ENCODE measurements around the gene GGTLC1. TPM values are rescaled to one million over a fixed set of nuclear protein-coding genes. Genes with fewer than 3 reads are reported as not detected.
"Not testable (repeated sequence)": the region's sequence is repeated elsewhere in the genome, so short reads cannot be mapped to it uniquely, and the experiment has no call there.

The GGTLC1 gene
- total RNA-seq, 1 donor from 2014 or later, result not detected

GRCh38 chr20:23995905-23996666 lies 7.5 kb upstream of the GGTLC1 start:
- peaks cover 1% of the 10 kb centered on the region for H3K4me1 Mint-ChIP-seq (ENCODE audit: low read depth, unreplicated experiment)
- peaks cover 1% of the 10 kb centered on the region for H3K9me3 Mint-ChIP-seq (ENCODE audit: unreplicated experiment)
- H3K27ac Mint-ChIP-seq (ENCODE audit: unreplicated experiment), result no peak overlapping the region
- peak; percentile 90 for TF ChIP-seq CTCF (IDR thresholded peaks at IDR 0.05; ENCODE audit: partially characterized antibody, unreplicated experiment)
- peaks cover 2% of the 10 kb centered on the region for H3K27me3 Mint-ChIP-seq (ENCODE audit: unreplicated experiment)
- no peaks in the 10 kb centered on the region for H3K36me3 Mint-ChIP-seq (ENCODE audit: unreplicated experiment)
- H3K4me3 Mint-ChIP-seq (ENCODE audit: unreplicated experiment), result no peak overlapping the region
- peak; percentile 57 for DNase-seq

- not testable (repeated sequence) for H3K27ac Mint-ChIP-seq (ENCODE audit: unreplicated experiment); H3K27me3 Mint-ChIP-seq (ENCODE audit: unreplicated experiment); DNase-seq; H3K36me3 Mint-ChIP-seq (ENCODE audit: unreplicated experiment); H3K9me3 Mint-ChIP-seq (ENCODE audit: unreplicated experiment); H3K4me1 Mint-ChIP-seq (ENCODE audit: low read depth, unreplicated experiment); H3K4me3 Mint-ChIP-seq (ENCODE audit: unreplicated experiment)
These were observed 6.7 kb upstream of the GGTLC1 start for GRCh38 chr20:23995291-23995690.

GRCh38 chr20:23994001-23994633 lies 5.5 kb upstream of the GGTLC1 start:
- not testable (repeated sequence) for H3K36me3 Mint-ChIP-seq (ENCODE audit: unreplicated experiment); H3K9me3 Mint-ChIP-seq (ENCODE audit: unreplicated experiment); H3K27ac Mint-ChIP-seq (ENCODE audit: unreplicated experiment); DNase-seq; H3K27me3 Mint-ChIP-seq (ENCODE audit: unreplicated experiment); H3K4me3 Mint-ChIP-seq (ENCODE audit: unreplicated experiment); H3K4me1 Mint-ChIP-seq (ENCODE audit: low read depth, unreplicated experiment)

- not testable (repeated sequence) for H3K36me3 Mint-ChIP-seq (ENCODE audit: unreplicated experiment); DNase-seq; H3K27ac Mint-ChIP-seq (ENCODE audit: unreplicated experiment); H3K4me1 Mint-ChIP-seq (ENCODE audit: low read depth, unreplicated experiment); H3K27me3 Mint-ChIP-seq (ENCODE audit: unreplicated experiment); H3K4me3 Mint-ChIP-seq (ENCODE audit: unreplicated experiment); H3K9me3 Mint-ChIP-seq (ENCODE audit: unreplicated experiment)
These were observed 4.9 kb upstream of the GGTLC1 start for GRCh38 chr20:23993440-23993839.

GRCh38 chr20:23990296-23990695 lies 1.7 kb upstream of the GGTLC1 start:
- H3K4me1 Mint-ChIP-seq (ENCODE audit: low read depth, unreplicated experiment); DNase-seq; H3K4me3 Mint-ChIP-seq (ENCODE audit: unreplicated experiment); H3K27ac Mint-ChIP-seq (ENCODE audit: unreplicated experiment); H3K36me3 Mint-ChIP-seq (ENCODE audit: unreplicated experiment); H3K9me3 Mint-ChIP-seq (ENCODE audit: unreplicated experiment); H3K27me3 Mint-ChIP-seq (ENCODE audit: unreplicated experiment): not testable (repeated sequence)

GRCh38 chr20:23988966-23989365 lies 387 bp upstream of the GGTLC1 start:
- H3K27me3 Mint-ChIP-seq (ENCODE audit: unreplicated experiment); H3K27ac Mint-ChIP-seq (ENCODE audit: unreplicated experiment); H3K4me1 Mint-ChIP-seq (ENCODE audit: low read depth, unreplicated experiment); H3K4me3 Mint-ChIP-seq (ENCODE audit: unreplicated experiment); H3K9me3 Mint-ChIP-seq (ENCODE audit: unreplicated experiment); H3K36me3 Mint-ChIP-seq (ENCODE audit: unreplicated experiment); DNase-seq: not testable (repeated sequence)

GRCh38 chr20:23986716-23987115 lies 1.9 kb downstream of the GGTLC1 start:
- H3K36me3 Mint-ChIP-seq (ENCODE audit: unreplicated experiment); H3K9me3 Mint-ChIP-seq (ENCODE audit: unreplicated experiment); H3K27ac Mint-ChIP-seq (ENCODE audit: unreplicated experiment); H3K4me1 Mint-ChIP-seq (ENCODE audit: low read depth, unreplicated experiment); H3K27me3 Mint-ChIP-seq (ENCODE audit: unreplicated experiment); DNase-seq; H3K4me3 Mint-ChIP-seq (ENCODE audit: unreplicated experiment): not testable (repeated sequence)

GRCh38 chr20:23986310-23986709 lies 2.3 kb downstream of the GGTLC1 start:
- not testable (repeated sequence) for H3K4me1 Mint-ChIP-seq (ENCODE audit: low read depth, unreplicated experiment); DNase-seq; H3K27ac Mint-ChIP-seq (ENCODE audit: unreplicated experiment); H3K36me3 Mint-ChIP-seq (ENCODE audit: unreplicated experiment); H3K9me3 Mint-ChIP-seq (ENCODE audit: unreplicated experiment); H3K27me3 Mint-ChIP-seq (ENCODE audit: unreplicated experiment); H3K4me3 Mint-ChIP-seq (ENCODE audit: unreplicated experiment)

- not testable (repeated sequence) for H3K36me3 Mint-ChIP-seq (ENCODE audit: unreplicated experiment); H3K4me1 Mint-ChIP-seq (ENCODE audit: low read depth, unreplicated experiment); H3K27me3 Mint-ChIP-seq (ENCODE audit: unreplicated experiment); H3K27ac Mint-ChIP-seq (ENCODE audit: unreplicated experiment); H3K4me3 Mint-ChIP-seq (ENCODE audit: unreplicated experiment); DNase-seq; H3K9me3 Mint-ChIP-seq (ENCODE audit: unreplicated experiment)
These were observed 2.8 kb downstream of the GGTLC1 start for GRCh38 chr20:23985790-23986225.

- H3K9me3 Mint-ChIP-seq (ENCODE audit: unreplicated experiment); H3K27me3 Mint-ChIP-seq (ENCODE audit: unreplicated experiment): not testable (repeated sequence)
These were observed 3.4 kb downstream of the GGTLC1 start for GRCh38 chr20:23985066-23985789.

More at GRCh38 chr20:23985066-23985789, 3.4 kb downstream of the GGTLC1 start:
- not testable (repeated sequence) for H3K27ac Mint-ChIP-seq (ENCODE audit: unreplicated experiment); H3K4me1 Mint-ChIP-seq (ENCODE audit: low read depth, unreplicated experiment); H3K4me3 Mint-ChIP-seq (ENCODE audit: unreplicated experiment); H3K36me3 Mint-ChIP-seq (ENCODE audit: unreplicated experiment); DNase-seq

Measured in glutamatergic neuron (in vitro differentiated cells).